ENCODE results near the gene MPHOSPH9. TPM values are rescaled to one million over a fixed set of nuclear protein-coding genes. Genes with fewer than 3 reads are reported as not detected.

MPHOSPH9 gene
- total and polyA plus RNA-seq, 2 donors (not counting 1 experiment from before 2014, with no cell fraction given), result 11.8 to 45.1 TPM

DNA sequence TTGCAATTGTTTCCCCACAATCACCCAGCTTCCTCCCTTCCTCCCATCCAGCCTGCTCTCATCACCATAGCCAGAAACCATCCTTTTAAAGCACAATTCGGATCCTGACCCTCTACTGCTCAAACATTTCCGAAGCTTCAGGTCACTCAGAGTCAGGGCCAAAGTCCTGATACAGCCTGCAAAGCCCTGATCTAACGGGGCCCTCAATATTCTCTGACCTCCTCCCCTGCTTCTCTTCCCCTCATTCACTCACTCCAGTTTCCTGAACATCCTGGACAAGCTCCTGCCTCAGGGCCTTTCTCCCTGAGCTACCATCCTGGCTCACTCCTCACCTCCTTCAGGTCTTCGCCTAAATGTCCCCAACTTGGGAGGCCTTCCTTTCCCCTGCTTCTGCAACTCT, 128.1 kb downstream of the MPHOSPH9 start:
- H3K36me3 ChIP-seq (replicated peaks in 1 of 2; ENCODE audit: control extremely low read depth in 1 of 2, control insufficient read depth in 1 of 2, extremely low read depth in 1 of 2, insufficient read depth in 2 of 2, low read length in 1 of 2), result peaks cover 2 to 3% of the 10 kb centered on the region in 2 experiments
- DNase-seq (no peak), ATAC-seq (ENCODE audit: low read depth) (no peak)
- peaks cover 25 to 36% of the 10 kb centered on the region in 2 donors for H3K4me1 ChIP-seq (ENCODE audit: control insufficient read depth in 2 of 2, insufficient read depth in 2 of 2, low read length in 2 of 2)
- no peak overlapping the region for H3K27ac ChIP-seq (ENCODE audit: low read length in 2 of 2)
- H4K20me1 ChIP-seq (ENCODE audit: control insufficient read depth, insufficient read depth, low read length, poor library complexity, severe bottlenecking), result no peaks in the 10 kb centered on the region
- TF ChIP-seq EZH2 (IDR thresholded peaks at IDR 0.05; ENCODE audit: borderline replicate concordance, insufficient read depth, low read depth, low read length, poor library complexity, severe bottlenecking), result no peak
- H3K27me3 ChIP-seq (replicated peaks in 1 of 4; ENCODE audit: control extremely low read depth in 1 of 4, control insufficient read depth in 3 of 4, insufficient read depth in 4 of 4, low read length in 3 of 4), result no peaks in the 10 kb centered on the region
- peaks cover 55% of the 10 kb centered on the region for H3K79me2 ChIP-seq (ENCODE audit: control insufficient read depth, insufficient read depth, low read length)
- Mint-ChIP-seq H3K4me3 (no peak overlapping the region), H3K9me3 (ENCODE audit: insufficient read depth) (no peaks in the 10 kb centered on the region), H3K27ac (no peak overlapping the region), H3K27me3 (no peaks in the 10 kb centered on the region), H3K4me1 (peaks cover 41% of the 10 kb centered on the region)
- CTCF ChIA-PET, result interaction anchor here (1.0 kb wide), 1 partner anchor 62 kb away, joined by 3 read pairs; no protein-coding TSS in a partner anchor
- 100% methylated on average over 4 of the region's 4 CpGs for WGBS (ENCODE audit: insufficient coverage)
- no peak overlapping the region for H3K4me3 ChIP-seq (ENCODE audit: control extremely low read depth in 1 of 5, extremely low read depth in 1 of 5, insufficient read depth in 1 of 5, low read depth in 2 of 5, low read length in 4 of 5)
- H2AFZ ChIP-seq (ENCODE audit: insufficient read depth, low read depth, low read length, poor library complexity, severe bottlenecking), result no peak overlapping the region
- intact Hi-C loops (cut with micrococcal nuclease), result loop anchor here (5.0 kb wide), 1 partner anchor 37 kb away; no protein-coding TSS in a partner anchor
- H3K9me3 ChIP-seq (ENCODE audit: control extremely low read depth in 1 of 3, control insufficient read depth in 2 of 3, insufficient read depth in 1 of 3, low read length in 2 of 3), result no peaks in the 10 kb centered on the region
- H3K9ac ChIP-seq (ENCODE audit: low read length), result no peak overlapping the region
- H3K4me2 ChIP-seq (replicated peaks; ENCODE audit: low read depth, low read length, poor library complexity, severe bottlenecking), result no peak overlapping the region
- POLR2A ChIA-PET, result interaction anchor here (1.2 kb wide), 1 partner anchor 15 kb away, joined by 3 read pairs; no protein-coding TSS in a partner anchor

Small RNA genes lying within 50 kb of the gene (small RNA-seq; reads per million reads assigned to genes)
- not detected for gene RNA5SP375 (ENCODE audit: insufficient read length, low read depth, low replicate concordance)

Other genes with a start within 250 kb of the MPHOSPH9 start
- 28.6 and 30.3 TPM in 2 replicates for gene PITPNM2, start 82.1 kb downstream of the MPHOSPH9 start, total RNA-seq
- 9.6 and 13.8 TPM in 2 replicates for gene PITPNM2, start 82.1 kb downstream of the MPHOSPH9 start, polyA plus RNA-seq
- 45.5 and 49.0 TPM in 2 replicates for gene MTRFR, start 295 bp upstream of the MPHOSPH9 start, total RNA-seq
- gene MTRFR, start 295 bp upstream of the MPHOSPH9 start, polyA plus RNA-seq, result 18.7 and 25.0 TPM in 2 replicates
- 5.9 and 7.0 TPM in 2 replicates for gene CDK2AP1, start 38.7 kb upstream of the MPHOSPH9 start, total RNA-seq
- gene CDK2AP1, start 38.7 kb upstream of the MPHOSPH9 start, polyA plus RNA-seq, result 4.8 and 5.5 TPM in 2 replicates
- gene SBNO1, start 131.7 kb upstream of the MPHOSPH9 start, total RNA-seq, result 47.5 and 50.3 TPM in 2 replicates
- gene SBNO1, start 131.7 kb upstream of the MPHOSPH9 start, polyA plus RNA-seq, result 5.9 and 8.9 TPM in 2 replicates
- gene KMT5A, start 151.0 kb upstream of the MPHOSPH9 start, total RNA-seq, result 35.7 and 40.6 TPM in 2 replicates
- 17.1 and 18.9 TPM in 2 replicates for gene KMT5A, start 151.0 kb upstream of the MPHOSPH9 start, polyA plus RNA-seq
- 12.6 and 13.0 TPM in 2 replicates for gene RILPL2, start 203.5 kb upstream of the MPHOSPH9 start, total RNA-seq
- gene RILPL2, start 203.5 kb upstream of the MPHOSPH9 start, polyA plus RNA-seq, result 3.3 and 4.0 TPM in 2 replicates
- 57.8 and 58.2 TPM in 2 replicates for gene SNRNP35, start 225.0 kb upstream of the MPHOSPH9 start, total RNA-seq
- 33.8 and 46.6 TPM in 2 replicates for gene SNRNP35, start 225.0 kb upstream of the MPHOSPH9 start, polyA plus RNA-seq